Neuronal stem cell (in vitro differentiated cells): Measurements from ENCODE around the gene ZNF282.
"Not testable (repeated sequence)": the region's sequence is repeated elsewhere in the genome, so short reads cannot be mapped to it uniquely, and the experiment has no call there.

Experiments used
- DNase-seq: peaks from one replicate; pipeline ENCODE4 v3.0.0-alpha.2; 2013; ENCODE audit warnings: low spot score
- H2AFZ ChIP-seq: one replicate; pipeline ENCODE4 v1.6.1; 2013; ENCODE audit warnings: mild to moderate bottlenecking, low read length, inconsistent platforms
- H2AK5ac ChIP-seq: 2 replicates; pipeline ENCODE4 v1.6.1; 2013; ENCODE audit warnings: low read depth, mild to moderate bottlenecking, inconsistent platforms, low read length, moderate library complexity, mixed read lengths
- H2BK120ac ChIP-seq: 2 replicates; pipeline ENCODE4 v1.6.1; 2013; ENCODE audit warnings: low read depth, mild to moderate bottlenecking, inconsistent platforms, low read length, moderate library complexity, mixed read lengths
- H2BK12ac ChIP-seq: one replicate; pipeline ENCODE4 v1.6.1; 2013; ENCODE audit warnings: low read length, inconsistent platforms
- H2BK15ac ChIP-seq: 2 replicates; pipeline ENCODE4 v1.6.1; 2013; ENCODE audit warnings: mild to moderate bottlenecking, low read length, inconsistent platforms, mixed read lengths
- H2BK5ac ChIP-seq: one replicate; pipeline ENCODE4 v1.6.1; 2013; ENCODE audit warnings: inconsistent platforms, mild to moderate bottlenecking, low read length, moderate library complexity
- H3K14ac ChIP-seq: one replicate; pipeline ENCODE4 v1.6.1; 2013; ENCODE audit warnings: low read length, inconsistent platforms
- H3K18ac ChIP-seq: 2 replicates; pipeline ENCODE4 v1.6.1; 2013; ENCODE audit warnings: low read length, inconsistent platforms
- H3K23ac ChIP-seq: 2 replicates; pipeline ENCODE4 v1.6.1; 2013; ENCODE audit warnings: low read depth, mild to moderate bottlenecking, mixed read lengths, low read length, inconsistent platforms; ENCODE audit not compliant: poor library complexity
- H3K27ac ChIP-seq: replicated peaks from 3 replicates; pipeline ENCODE4 v1.5.1; 2013; ENCODE audit warnings: low read length, inconsistent platforms
- H3K27me3 ChIP-seq, 3 experiments: 2 replicates each; pipeline ENCODE4 v1.6.1; 2013; ENCODE audit warnings: low read length in 3 of 3, mild to moderate bottlenecking in 2 of 3, inconsistent platforms in 1 of 3, low read depth in 1 of 3, mixed read lengths in 1 of 3, moderate library complexity in 1 of 3; ENCODE audit not compliant: control insufficient read depth in 3 of 3, insufficient read depth in 3 of 3
- H3K36me3 ChIP-seq, 2 donors: replicated peaks in 1 of 2; 2 replicates each; pipeline ENCODE4 v1.6.1; 2013; ENCODE audit warnings: low read length in 2 of 2; ENCODE audit not compliant: control insufficient read depth in 2 of 2, insufficient read depth in 2 of 2
- H3K4ac ChIP-seq: 2 replicates; pipeline ENCODE4 v1.6.1; 2013; ENCODE audit warnings: inconsistent platforms, mild to moderate bottlenecking, low read length, moderate library complexity
- H3K4me1 ChIP-seq, 2 donors: 1 replicate in 1 of 2; 2 replicates in 1 of 2; pipeline ENCODE4 v1.6.1; 2013; ENCODE audit warnings: low read length in 2 of 2, low read depth in 1 of 2; ENCODE audit not compliant: control insufficient read depth in 2 of 2, insufficient read depth in 1 of 2
- H3K4me2 ChIP-seq: one replicate; pipeline ENCODE4 v1.6.1; 2013; ENCODE audit warnings: mild to moderate bottlenecking, low read length, inconsistent platforms; ENCODE audit not compliant: insufficient read depth, poor library complexity, severe bottlenecking
- H3K4me3 ChIP-seq, 2 donors: 2 replicates each; pipeline ENCODE4 v1.5.1; 2013; ENCODE audit warnings: low read length in 2 of 2, mild to moderate bottlenecking in 2 of 2, inconsistent platforms in 1 of 2, moderate library complexity in 1 of 2
- H3K79me1 ChIP-seq: one replicate; pipeline ENCODE4 v1.6.1; 2013; ENCODE audit warnings: low read depth, mild to moderate bottlenecking, inconsistent platforms, low read length, moderate library complexity
- H3K9ac ChIP-seq: one replicate; pipeline ENCODE4 v1.6.1; 2013; ENCODE audit warnings: mild to moderate bottlenecking, low read depth, low read length, inconsistent platforms; ENCODE audit not compliant: poor library complexity
- H3K9me3 ChIP-seq, 2 donors: replicated peaks in 1 of 2; 2 replicates each; pipeline versions ENCODE3 to v1.6.1; 2013; ENCODE audit warnings: low read length in 2 of 2, mild to moderate bottlenecking in 2 of 2, inconsistent platforms in 1 of 2, low read depth in 1 of 2, mixed read lengths in 1 of 2, moderate library complexity in 1 of 2; ENCODE audit not compliant: control insufficient read depth in 2 of 2, insufficient read depth in 1 of 2
- H4K8ac ChIP-seq: one replicate; pipeline ENCODE4 v1.6.1; 2013; ENCODE audit warnings: low read depth, mild to moderate bottlenecking, inconsistent platforms, low read length, moderate library complexity
- H4K91ac ChIP-seq: one replicate; pipeline ENCODE4 v1.6.1; 2013; ENCODE audit warnings: low read length, low read depth, mild to moderate bottlenecking, inconsistent platforms; ENCODE audit not compliant: poor library complexity
- WGBS, 2 donors: extraction: QIAGEN DNeasy Blood & Tissue Kit; methylation state at CpG; one replicate each; pipeline ENCODE4 v1.1.7; 2013; ENCODE audit warnings: missing lambda C conversion rate in 2 of 2, mixed read lengths in 1 of 2; ENCODE audit not compliant: insufficient read length in 2 of 2, insufficient replicate concordance in 1 of 2; ENCODE audit errors: extremely low coverage in 2 of 2; 5-methylcytosine and 5-hydroxymethylcytosine counted together

The ZNF282 gene

GRCh38 chr7:149228831-149229471 lies 33.6 kb downstream of the ZNF282 start:
- no peak overlapping the region for H2AFZ ChIP-seq
- no peak overlapping the region for H3K4me2 ChIP-seq
- no peak overlapping the region for H2BK15ac ChIP-seq
- H3K14ac ChIP-seq: no peak overlapping the region
- no peak overlapping the region for H4K91ac ChIP-seq
- H4K8ac ChIP-seq: no peak overlapping the region
- no peak overlapping the region for H2BK12ac ChIP-seq
- no peak overlapping the region for H3K27ac ChIP-seq
- H2BK5ac ChIP-seq: no peak overlapping the region
- H2AK5ac ChIP-seq: no peak overlapping the region
- H3K9ac ChIP-seq: no peak overlapping the region
- no peak overlapping the region for H3K4ac ChIP-seq
- no CpG with 5 or more reads among the region's 7 CpGs for WGBS, 2 donors
- H3K36me3 ChIP-seq: peaks cover 17 to 21% of the 10 kb centered on the region in 2 donors
- H2BK120ac ChIP-seq: no peak overlapping the region
- no peaks in the 10 kb centered on the region for H3K9me3 ChIP-seq
- DNase-seq: no peak
- H3K23ac ChIP-seq: no peak overlapping the region
- H3K18ac ChIP-seq: no peak overlapping the region
- no peak overlapping the region for H3K4me3 ChIP-seq
- H3K27me3 ChIP-seq: no peaks in the 10 kb centered on the region
- H3K4me1 ChIP-seq: peaks cover 0 to 6% of the 10 kb centered on the region in 2 donors
- no peaks in the 10 kb centered on the region for H3K79me1 ChIP-seq

GRCh38 chr7:149229526-149229925 lies 34.2 kb downstream of the ZNF282 start:
- Histone ChIP-seq H3K9ac (no peak overlapping the region), H2BK120ac (no peak overlapping the region), H2BK15ac (no peak overlapping the region), H3K27ac (no peak overlapping the region), H2AFZ (no peak overlapping the region), H3K14ac (no peak overlapping the region), H3K79me1 (peaks cover 1% of the 10 kb centered on the region), H3K4me2 (no peak overlapping the region), H3K23ac (no peak overlapping the region), H3K4ac (no peak overlapping the region), H3K9me3 (no peaks in the 10 kb centered on the region), H2BK5ac (no peak overlapping the region), H4K91ac (no peak overlapping the region), H3K36me3 (peaks cover 14 to 16% of the 10 kb centered on the region in 2 donors), H2BK12ac (no peak overlapping the region), H3K18ac (peak overlapping the region; percentile 29), H3K4me1 (peaks cover 0 to 6% of the 10 kb centered on the region in 2 donors), H3K27me3 (no peaks in the 10 kb centered on the region), H4K8ac (no peak overlapping the region), H2AK5ac (no peak overlapping the region), H3K4me3 (no peak overlapping the region)
- DNase-seq: no peak
- no CpG with 5 or more reads among the region's 6 CpGs for WGBS, 2 donors

DNA sequence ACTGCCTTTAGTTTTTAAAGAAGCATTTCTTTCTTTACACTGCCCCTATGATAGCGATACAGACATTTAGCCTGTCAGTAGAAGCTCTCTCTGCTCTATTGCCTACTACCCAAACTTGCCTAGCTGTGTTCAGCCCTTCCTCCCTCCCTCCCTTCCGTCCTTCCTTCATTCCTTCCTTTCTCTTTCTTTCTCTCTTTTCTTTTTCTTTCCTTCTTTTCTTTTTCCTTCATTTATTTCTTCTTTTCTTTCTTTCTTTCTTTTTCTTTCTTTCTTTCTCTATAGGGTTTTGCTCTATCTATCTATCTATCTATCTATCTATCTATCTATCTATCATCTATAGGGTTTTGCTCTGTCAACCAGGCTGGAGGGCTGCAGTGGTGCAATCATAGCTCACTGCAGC lies 37.0 kb downstream of the ZNF282 start:
- Histone ChIP-seq H3K4me1 (peaks cover 0 to 6% of the 10 kb centered on the region in 2 donors), H4K91ac (no peak overlapping the region), H2BK5ac (no peak overlapping the region), H3K9me3 (no peaks in the 10 kb centered on the region), H3K27me3 (no peaks in the 10 kb centered on the region), H3K27ac (no peak overlapping the region), H3K14ac (no peak overlapping the region), H2BK15ac (no peak overlapping the region), H3K9ac (no peak overlapping the region), H2BK120ac (no peak overlapping the region), H3K4me2 (no peak overlapping the region), H2BK12ac (no peak overlapping the region), H3K23ac (no peak overlapping the region), H3K36me3 (no peaks in the 10 kb centered on the region), H3K18ac (no peak overlapping the region), H2AFZ (no peak overlapping the region), H3K79me1 (peaks cover 1% of the 10 kb centered on the region), H3K4me3 (no peak overlapping the region), H3K4ac (no peak overlapping the region), H2AK5ac (no peak overlapping the region), H4K8ac (no peak overlapping the region)
- WGBS, 2 donors: no CpG with 5 or more reads among the region's 2 CpGs
- DNase-seq: no peak

DNA sequence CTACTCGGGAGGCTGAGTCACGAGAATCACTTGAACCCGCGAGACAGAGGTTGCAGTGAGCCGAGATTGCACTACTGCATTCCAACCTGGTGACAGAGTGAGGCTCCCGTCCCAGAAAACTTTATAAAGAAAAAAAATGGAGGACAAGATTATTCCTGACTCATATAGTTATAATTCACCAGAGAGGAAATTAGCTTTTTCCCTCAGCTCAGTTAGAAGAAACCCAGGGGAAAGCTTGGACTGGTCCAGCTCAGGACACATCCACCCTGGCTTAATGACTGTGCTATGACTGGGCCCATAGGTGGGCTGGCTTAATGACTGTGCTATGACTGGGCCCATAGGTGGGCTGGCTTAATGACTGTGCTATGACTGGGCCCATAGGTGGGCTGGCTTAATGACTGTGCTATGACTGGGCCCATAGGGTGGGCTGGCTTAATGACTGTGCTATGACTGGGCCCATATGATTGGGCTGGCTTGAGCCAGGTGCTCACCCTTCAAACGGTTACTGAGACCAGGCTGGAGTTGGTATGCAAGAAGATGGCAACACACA lies 38.4 kb downstream of the ZNF282 start:
- not testable (repeated sequence) for H2BK5ac ChIP-seq, H3K14ac ChIP-seq, H3K18ac ChIP-seq, H3K4ac ChIP-seq, H3K9me3 ChIP-seq, H2BK15ac ChIP-seq, H3K79me1 ChIP-seq, H3K27ac ChIP-seq, H3K27me3 ChIP-seq, H3K9ac ChIP-seq, H2BK120ac ChIP-seq, H4K8ac ChIP-seq, H4K91ac ChIP-seq, H2AFZ ChIP-seq, H3K4me2 ChIP-seq, DNase-seq, H3K4me3 ChIP-seq, H2BK12ac ChIP-seq, H3K36me3 ChIP-seq, H3K23ac ChIP-seq, H3K4me1 ChIP-seq, H2AK5ac ChIP-seq
- no CpG with 5 or more reads among the region's 7 CpGs for WGBS, 2 donors
